ENCODE results near the gene GZF1.
"Not testable (repeated sequence)": the region's sequence is repeated elsewhere in the genome, so short reads cannot be mapped to it uniquely, and the experiment has no call there.

Gene GZF1

DNA sequence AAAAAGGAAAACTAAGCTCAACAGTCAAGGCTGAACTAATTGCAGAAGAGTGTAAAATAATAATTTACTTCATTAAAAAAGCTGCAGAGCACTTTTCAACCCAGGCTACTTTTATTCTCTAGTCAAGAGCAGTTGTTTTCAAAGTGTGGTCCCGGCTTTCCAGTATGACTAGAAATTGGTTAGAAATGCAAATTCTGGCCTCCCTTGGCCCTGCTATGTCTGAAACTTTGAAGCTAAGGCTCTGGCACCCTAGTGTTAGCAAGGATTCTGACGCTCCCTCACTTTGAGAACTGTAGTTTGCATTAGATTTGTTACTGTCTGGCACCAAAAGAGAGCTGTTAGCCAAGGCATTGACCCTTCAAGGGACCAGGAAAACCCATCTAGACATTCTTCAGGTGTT is 20.9 kb upstream of the GZF1 start:
- FAIRE-seq (no peak), DNase-seq (ENCODE audit: insufficient read length, low spot score) (no peak)
- TF ChIP-seq SPI1 (IDR thresholded peaks at IDR 0.05; ENCODE audit: low read depth, low read length) (no peak), POU2F2 (IDR thresholded peaks at IDR 0.05; ENCODE audit: low read depth, low read length) (peak; percentile 75; the same call in 1 of the 2 replicates), TAF1 (IDR thresholded peaks at IDR 0.05; ENCODE audit: low read depth, low read length) (no peak)

DNA sequence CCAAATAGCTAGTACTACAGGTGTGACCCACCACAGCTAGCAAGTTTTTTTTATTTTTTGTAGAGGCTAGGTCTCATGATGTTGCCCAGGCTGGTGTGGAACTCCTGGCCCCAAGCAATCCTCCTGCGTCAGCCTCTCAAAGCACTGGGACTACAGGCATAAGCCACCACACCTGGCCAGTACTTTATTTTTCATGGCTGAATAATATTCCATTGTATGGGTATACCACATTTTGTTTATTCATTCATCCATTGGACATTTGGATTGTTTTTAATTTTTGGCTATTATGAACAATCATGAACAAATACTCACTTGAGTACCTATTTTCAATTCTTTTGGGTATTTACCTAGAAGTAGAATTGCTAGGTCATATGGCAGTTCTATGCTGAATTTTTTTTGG is 18.4 kb upstream of the GZF1 start:
- FAIRE-seq (no peak), DNase-seq (ENCODE audit: insufficient read length, low spot score) (no peak)
- TF ChIP-seq TAF1 (IDR thresholded peaks at IDR 0.05; ENCODE audit: low read depth, low read length) (no peak), POU2F2 (IDR thresholded peaks at IDR 0.05; ENCODE audit: low read depth, low read length) (no peak), POLR2AphosphoS5 (IDR thresholded peaks at IDR 0.05; ENCODE audit: low read depth, low read length) (no peak), POLR2A (IDR thresholded peaks at IDR 0.05; ENCODE audit: low read depth, low read length) (no peak), PAX5 (IDR thresholded peaks at IDR 0.05; ENCODE audit: insufficient read depth, low read length, severe bottlenecking) (no peak), SPI1 (IDR thresholded peaks at IDR 0.05; ENCODE audit: low read depth, low read length) (no peak)

DNA sequence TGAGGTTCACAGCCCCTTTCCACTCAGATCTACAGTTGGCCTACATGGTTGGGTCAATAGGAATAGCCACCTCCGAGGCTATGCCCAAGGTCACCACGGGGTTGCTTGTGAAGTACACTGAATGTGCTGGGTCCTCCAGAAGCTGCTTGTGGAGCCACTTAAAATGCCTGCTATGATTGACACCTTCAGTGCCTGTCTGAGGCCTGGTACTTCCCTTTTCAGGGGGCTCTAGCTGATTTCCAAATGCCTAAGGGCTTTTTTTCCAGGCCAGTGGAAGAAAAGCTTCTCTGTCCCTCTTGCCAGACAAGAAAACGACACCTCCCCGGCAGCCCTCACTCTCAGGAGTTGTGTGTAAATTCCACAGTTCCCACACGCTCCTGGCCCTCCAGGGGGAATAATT is 17.6 kb upstream of the GZF1 start:
- FAIRE-seq: no peak
- TF ChIP-seq TAF1 (IDR thresholded peaks at IDR 0.05; ENCODE audit: low read depth, low read length) (no peak), POLR2A (IDR thresholded peaks at IDR 0.05; ENCODE audit: low read depth, low read length) (no peak), POU2F2 (IDR thresholded peaks at IDR 0.05; ENCODE audit: low read depth, low read length) (no peak)
- no peak for DNase-seq (ENCODE audit: insufficient read length, low spot score)

DNA sequence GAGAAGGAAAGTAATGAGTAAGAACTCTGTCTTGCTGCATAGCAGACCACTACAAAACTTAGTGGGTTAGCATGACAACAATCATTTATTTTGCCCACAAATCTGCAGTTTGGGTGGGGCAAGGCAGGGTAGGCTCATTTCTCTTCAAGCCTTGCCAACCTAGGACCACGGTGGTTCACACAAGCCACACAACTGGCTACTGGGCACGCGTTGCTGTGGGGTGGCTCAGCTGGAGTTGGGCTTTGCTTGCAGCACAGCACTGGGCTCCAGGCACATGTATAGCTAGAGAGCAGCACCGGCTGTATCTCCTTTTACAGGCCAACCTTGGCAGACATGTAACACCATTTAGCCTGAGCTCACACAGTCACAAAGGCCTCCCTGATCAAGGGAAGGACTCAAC is 16.0 kb upstream of the GZF1 start:
- DNase-seq (ENCODE audit: insufficient read length, low spot score): no peak
- TF ChIP-seq TAF1 (IDR thresholded peaks at IDR 0.05; ENCODE audit: low read depth, low read length) (no peak), POLR2AphosphoS5 (IDR thresholded peaks at IDR 0.05; ENCODE audit: low read depth, low read length) (no peak), PAX5 (IDR thresholded peaks at IDR 0.05; ENCODE audit: insufficient read depth, low read length, severe bottlenecking) (no peak), POU2F2 (IDR thresholded peaks at IDR 0.05; ENCODE audit: low read depth, low read length) (no peak), POLR2A (IDR thresholded peaks at IDR 0.05; ENCODE audit: low read depth, low read length) (no peak), SPI1 (IDR thresholded peaks at IDR 0.05; ENCODE audit: low read depth, low read length) (no peak)
- FAIRE-seq: no peak

DNA sequence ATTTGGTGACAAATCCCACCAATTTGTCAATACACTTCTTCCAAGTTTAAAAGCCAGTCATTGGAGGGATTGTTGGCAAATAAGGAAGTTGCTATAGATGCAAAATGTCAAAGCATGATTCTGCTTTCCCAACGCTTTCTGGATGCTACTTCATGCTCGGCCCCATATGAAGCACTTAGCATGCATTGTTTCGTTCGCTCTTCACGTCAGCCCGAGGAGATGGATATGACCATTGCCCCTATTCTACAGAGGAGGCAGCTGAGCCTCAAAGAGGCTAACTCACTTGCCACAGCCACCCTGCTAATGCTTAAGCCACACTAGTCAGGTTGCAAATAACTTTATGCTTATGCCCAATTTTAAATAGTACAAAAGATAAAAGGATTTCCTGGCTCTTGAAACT is 14.2 kb upstream of the GZF1 start:
- no peak for DNase-seq (ENCODE audit: insufficient read length, low spot score)
- no peak for FAIRE-seq
- TF ChIP-seq SPI1 (IDR thresholded peaks at IDR 0.05; ENCODE audit: low read depth, low read length): no peak
- TF ChIP-seq TAF1 (IDR thresholded peaks at IDR 0.05; ENCODE audit: low read depth, low read length): no peak
- TF ChIP-seq POLR2A (IDR thresholded peaks at IDR 0.05; ENCODE audit: low read depth, low read length): no peak
- TF ChIP-seq POLR2AphosphoS5 (IDR thresholded peaks at IDR 0.05; ENCODE audit: low read depth, low read length): no peak
- no peak for TF ChIP-seq PAX5 (IDR thresholded peaks at IDR 0.05; ENCODE audit: insufficient read depth, low read length, severe bottlenecking)
- TF ChIP-seq POU2F2 (IDR thresholded peaks at IDR 0.05; ENCODE audit: low read depth, low read length): no peak

DNA sequence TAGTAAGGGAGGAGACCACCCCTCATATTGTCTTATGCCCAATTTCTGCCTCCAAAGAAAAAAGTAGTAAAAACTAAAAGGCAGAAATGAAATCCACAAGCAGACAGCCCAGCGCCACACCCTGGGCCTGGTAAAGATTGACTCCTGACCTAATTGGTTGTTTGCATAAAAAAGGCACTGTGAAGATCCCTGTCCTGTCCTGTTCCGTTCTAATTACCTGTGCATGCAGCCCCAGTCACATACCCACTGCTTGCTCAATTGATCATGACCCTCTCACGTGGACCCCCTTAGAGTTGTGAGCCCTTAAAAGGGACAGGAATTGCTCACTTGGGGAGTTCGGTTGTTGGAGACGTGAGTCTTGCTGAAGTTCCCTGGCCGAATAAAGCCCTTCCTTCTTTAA is 13.5 kb upstream of the GZF1 start:
- FAIRE-seq: not testable (repeated sequence)

DNA sequence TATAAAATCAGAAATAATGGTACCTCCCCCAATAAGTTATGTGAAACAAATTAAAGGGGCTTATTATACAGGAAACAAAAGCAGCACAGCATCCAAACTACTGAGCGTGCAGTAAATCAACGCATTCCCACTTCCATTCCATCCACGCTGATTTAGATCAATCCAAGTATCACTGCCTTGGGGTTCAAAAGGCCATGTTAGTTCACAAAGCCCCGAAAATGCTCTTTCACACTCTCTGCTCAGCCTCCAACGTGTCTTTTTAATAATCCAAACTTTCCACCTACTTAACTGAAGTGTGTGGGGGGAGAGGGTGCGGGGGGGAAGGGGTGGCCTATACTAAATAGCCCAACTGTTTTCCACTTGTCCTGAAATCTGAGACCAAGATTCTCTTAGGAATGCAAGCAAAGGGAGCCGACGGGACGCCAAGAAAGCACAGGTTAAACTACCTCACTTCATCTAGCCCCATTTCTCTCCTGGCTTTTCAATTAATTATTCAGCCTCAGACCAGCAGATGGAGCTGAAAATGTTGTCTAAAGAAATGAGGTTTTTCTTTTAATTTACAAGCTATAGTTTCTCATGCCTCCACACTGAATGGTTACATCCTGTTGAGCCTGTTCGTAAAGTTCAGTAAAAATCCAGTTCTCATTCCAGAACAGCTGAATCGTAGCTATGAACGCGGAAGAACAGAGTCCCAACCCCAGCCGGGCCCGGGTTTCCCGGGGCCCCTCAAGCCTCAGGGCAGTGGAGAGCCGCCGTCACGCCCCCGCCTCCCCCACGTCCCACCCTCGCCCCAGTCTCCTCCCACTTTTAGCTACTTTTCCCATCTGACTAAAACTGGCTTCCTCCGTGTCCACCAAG is 12.4 kb upstream of the GZF1 start:
- DNase-seq (ENCODE audit: insufficient read length, low spot score) (peak; percentile 62), FAIRE-seq (no peak)
- no peak for TF ChIP-seq TAF1 (IDR thresholded peaks at IDR 0.05; ENCODE audit: low read depth, low read length)
- no peak for TF ChIP-seq POLR2A (IDR thresholded peaks at IDR 0.05; ENCODE audit: low read depth, low read length)
- no peak for TF ChIP-seq SPI1 (IDR thresholded peaks at IDR 0.05; ENCODE audit: low read depth, low read length)
- no peak for TF ChIP-seq POLR2AphosphoS5 (IDR thresholded peaks at IDR 0.05; ENCODE audit: low read depth, low read length)
- no peak for TF ChIP-seq POU2F2 (IDR thresholded peaks at IDR 0.05; ENCODE audit: low read depth, low read length)
- no peak for TF ChIP-seq PAX5 (IDR thresholded peaks at IDR 0.05; ENCODE audit: insufficient read depth, low read length, severe bottlenecking)

More for the DNA sequence above, 13.5 kb upstream of the GZF1 start:
- not testable (repeated sequence) for DNase-seq (ENCODE audit: insufficient read length, low spot score)

DNA sequence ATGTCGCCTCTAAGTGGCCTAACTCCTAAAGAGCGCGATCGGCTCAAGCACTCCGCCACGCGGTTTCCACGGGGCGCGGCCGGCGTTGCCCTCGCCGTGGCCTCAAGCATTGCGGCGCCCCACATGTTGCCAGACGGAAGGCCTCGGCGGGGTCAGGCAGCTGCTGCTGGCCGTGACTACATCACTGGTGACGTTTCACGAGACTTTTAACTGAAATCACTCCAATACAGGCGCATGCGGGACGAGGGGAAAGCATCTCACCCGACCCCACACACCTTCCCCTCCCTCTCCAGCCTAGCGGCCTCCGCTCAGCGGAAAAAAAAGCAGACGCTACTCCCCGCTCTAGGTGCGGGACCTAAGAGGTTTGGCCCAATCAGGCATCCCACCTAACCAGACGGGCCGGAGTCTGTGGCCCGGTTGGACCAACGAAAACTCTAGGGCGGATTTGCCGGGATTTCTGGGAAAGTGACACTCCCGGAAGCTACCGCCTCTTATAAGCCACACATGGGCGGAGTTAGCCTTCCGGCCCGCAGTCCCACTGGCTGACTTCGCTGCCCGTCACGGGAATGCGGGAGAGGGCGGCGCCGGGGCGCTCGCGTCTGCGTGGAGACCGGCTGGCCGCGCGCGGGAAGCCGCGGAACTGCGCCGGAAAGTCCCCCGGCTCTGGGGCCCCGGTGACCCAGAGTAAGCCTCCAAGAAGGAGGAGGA is 11.6 kb upstream of the GZF1 start, which contains the start of gene NXT1:
Gene NXT1, plus strand, starts transcription at position 596 of the 708 bp plus-strand sequence. CDS start 3,251 bp downstream, outside the sequence.
- FAIRE-seq (peak; percentile 93), DNase-seq (ENCODE audit: insufficient read length, low spot score) (peak; percentile 81)
- TF ChIP-seq POU2F2 (IDR thresholded peaks at IDR 0.05; ENCODE audit: low read depth, low read length) (no peak), SPI1 (IDR thresholded peaks at IDR 0.05; ENCODE audit: low read depth, low read length) (no peak), POLR2A (IDR thresholded peaks at IDR 0.05; ENCODE audit: low read depth, low read length) (peak; percentile 76), TAF1 (IDR thresholded peaks at IDR 0.05; ENCODE audit: low read depth, low read length) (0 out of 2 replicates have a peak, but pooled peaks have one; percentile 7)

DNA sequence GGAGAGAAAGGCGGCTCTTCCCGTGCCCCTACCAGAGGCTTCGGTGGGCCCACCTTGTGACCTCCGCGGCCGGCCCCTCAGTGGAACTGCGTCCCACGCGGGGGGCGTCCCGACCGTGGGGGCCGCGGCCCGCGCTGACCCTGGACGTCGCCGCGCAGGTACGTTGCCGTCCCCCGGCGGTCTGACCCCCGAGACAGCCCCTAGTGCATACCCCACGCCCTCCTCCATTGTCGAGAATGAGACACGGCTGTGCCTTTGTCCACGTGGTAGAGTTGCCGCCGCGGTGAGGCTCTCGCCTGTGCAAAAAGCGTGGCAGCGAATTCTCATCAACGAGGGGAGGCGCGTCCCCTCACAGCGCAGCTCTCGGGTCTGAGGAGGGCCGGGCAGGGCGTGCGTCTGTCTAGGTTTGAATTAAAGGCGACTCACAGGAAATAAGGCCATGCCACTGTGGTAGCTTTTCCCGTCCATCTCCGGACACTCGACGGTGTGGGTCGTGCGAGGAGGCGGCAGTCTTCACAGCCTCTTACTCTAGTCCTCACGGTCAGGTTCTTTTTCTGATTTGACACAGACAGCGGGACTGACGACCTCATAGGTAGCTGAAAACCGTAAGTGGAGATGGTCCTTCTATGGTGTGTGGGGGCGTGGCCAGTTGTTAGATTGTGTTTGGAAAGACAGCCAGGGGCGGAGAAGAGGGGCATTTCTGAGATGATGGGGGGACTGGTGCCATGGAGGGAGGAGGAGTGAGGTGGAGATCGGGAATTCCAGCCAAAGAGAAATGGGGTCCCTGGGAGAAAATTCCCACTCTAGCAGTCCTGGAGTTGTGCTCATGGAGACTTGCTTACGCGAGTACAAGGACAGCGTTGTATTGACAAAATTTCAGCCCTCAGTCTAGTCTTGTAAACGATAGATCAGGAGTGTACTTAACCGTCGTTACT is 10.8 kb upstream of the GZF1 start:
- DNase-seq (ENCODE audit: insufficient read length, low spot score): no peak

More for the DNA sequence above, 10.8 kb upstream of the GZF1 start:
- TF ChIP-seq POU2F2 (IDR thresholded peaks at IDR 0.05; ENCODE audit: low read depth, low read length) (peak; percentile 44), TAF1 (IDR thresholded peaks at IDR 0.05; ENCODE audit: low read depth, low read length) (peak; percentile 49; the same call in 1 of the 2 replicates), POLR2A (IDR thresholded peaks at IDR 0.05; ENCODE audit: low read depth, low read length) (peak; percentile 53; the same call in 1 of the 2 replicates), POLR2AphosphoS5 (IDR thresholded peaks at IDR 0.05; ENCODE audit: low read depth, low read length) (peak; percentile 77), PAX5 (IDR thresholded peaks at IDR 0.05; ENCODE audit: insufficient read depth, low read length, severe bottlenecking) (no peak), SPI1 (IDR thresholded peaks at IDR 0.05; ENCODE audit: low read depth, low read length) (no peak)
- peak; percentile 28 for FAIRE-seq
